BJ (cell line): ENCODE measurements around the gene SSBP2. TPM values are rescaled to one million over a fixed set of nuclear protein-coding genes. Genes with fewer than 3 reads are reported as not detected.

Experiments used
- CTCF ChIA-PET: fragments of 350-600 bp; formaldehyde crosslinking; extraction: SDS; loops from one replicate; lab custom pipeline; 2021; ENCODE audit warnings: antibody characterized with exemption, inconsistent platforms; lab: Yijun Ruan, JAX
- POLR2A ChIA-PET: fragments of 300-600 bp; sonication (Branson Sonifier 250); formaldehyde crosslinking; extraction: SDS; loops from one replicate; lab custom pipeline; 2021; ENCODE audit warnings: antibody characterized with exemption; lab: Charles Lee
- DNase-seq: peaks from one replicate; pipeline ENCODE4 v3.0.0-alpha.2; 2011; ENCODE audit warnings: low read depth
- H3K27me3 ChIP-seq: 2 replicates; pipeline ENCODE4 v1.6.0; 2011; ENCODE audit warnings: low read length; ENCODE audit not compliant: control insufficient read depth, insufficient read depth
- H3K36me3 ChIP-seq: 2 replicates; pipeline ENCODE4 v1.5.1; 2011; ENCODE audit warnings: low read length; ENCODE audit not compliant: control insufficient read depth, insufficient read depth
- H3K4me3 ChIP-seq: 2 replicates; pipeline ENCODE4 v1.5.1; 2011; ENCODE audit warnings: low read depth, mild to moderate bottlenecking, control low read depth, low read length
- polyA plus RNA-seq: library from polyadenylated mRNA; depleted of rRNA; stranded (reverse); fragments of >200 nt; gene quantifications from 2 replicates; pipeline ENCODE4 v1.2.3, GENCODE V29; 2011
- TF ChIP-seq, protein P1 (sequence below): IDR thresholded peaks from 2 replicates; pipeline ENCODE4 v1.5.1; 2011; ENCODE audit warnings: low read depth, mild to moderate bottlenecking, control low read depth, inconsistent platforms, low read length, moderate library complexity; ENCODE audit not compliant: insufficient read depth

Gene SSBP2
- polyA plus RNA-seq, 1 experiment = 68.8 TPM

DNA sequence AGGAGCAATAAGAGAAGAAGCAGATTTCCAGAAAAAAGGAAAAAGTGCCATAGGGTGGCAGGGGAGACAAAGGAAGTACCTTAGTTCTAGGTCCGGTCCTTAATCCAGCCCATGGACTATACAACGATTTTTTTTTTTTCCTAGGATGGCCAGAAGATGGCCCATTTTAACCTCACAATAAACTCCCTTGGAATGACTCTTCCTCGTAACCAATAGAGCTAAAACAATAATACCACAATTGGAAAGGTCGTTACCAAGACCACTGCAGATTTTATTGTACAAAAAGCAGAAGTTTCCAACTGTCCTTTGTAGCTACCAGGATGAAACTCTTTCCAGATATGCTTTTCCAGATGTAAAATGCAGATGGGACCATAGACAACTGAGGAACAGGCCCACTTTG is 34.4 kb upstream of the SSBP2 start:
- Histone ChIP-seq H3K27me3 (no peaks in the 10 kb centered on the region), H3K36me3 (no peaks in the 10 kb centered on the region), H3K4me3 (no peak overlapping the region)
- no peak for DNase-seq
- CTCF ChIA-PET = interaction anchor here (2.6 kb wide), 1 partner anchor 54 kb away, joined by 8 read pairs; no protein-coding TSS in a partner anchor
- POLR2A ChIA-PET = interaction anchor here (0.5 kb wide), 1 partner anchor 13 kb away, joined by 3 read pairs; no protein-coding TSS in a partner anchor
- TF ChIP-seq, protein P1, sequence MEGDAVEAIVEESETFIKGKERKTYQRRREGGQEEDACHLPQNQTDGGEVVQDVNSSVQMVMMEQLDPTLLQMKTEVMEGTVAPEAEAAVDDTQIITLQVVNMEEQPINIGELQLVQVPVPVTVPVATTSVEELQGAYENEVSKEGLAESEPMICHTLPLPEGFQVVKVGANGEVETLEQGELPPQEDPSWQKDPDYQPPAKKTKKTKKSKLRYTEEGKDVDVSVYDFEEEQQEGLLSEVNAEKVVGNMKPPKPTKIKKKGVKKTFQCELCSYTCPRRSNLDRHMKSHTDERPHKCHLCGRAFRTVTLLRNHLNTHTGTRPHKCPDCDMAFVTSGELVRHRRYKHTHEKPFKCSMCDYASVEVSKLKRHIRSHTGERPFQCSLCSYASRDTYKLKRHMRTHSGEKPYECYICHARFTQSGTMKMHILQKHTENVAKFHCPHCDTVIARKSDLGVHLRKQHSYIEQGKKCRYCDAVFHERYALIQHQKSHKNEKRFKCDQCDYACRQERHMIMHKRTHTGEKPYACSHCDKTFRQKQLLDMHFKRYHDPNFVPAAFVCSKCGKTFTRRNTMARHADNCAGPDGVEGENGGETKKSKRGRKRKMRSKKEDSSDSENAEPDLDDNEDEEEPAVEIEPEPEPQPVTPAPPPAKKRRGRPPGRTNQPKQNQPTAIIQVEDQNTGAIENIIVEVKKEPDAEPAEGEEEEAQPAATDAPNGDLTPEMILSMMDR = no peak

DNA sequence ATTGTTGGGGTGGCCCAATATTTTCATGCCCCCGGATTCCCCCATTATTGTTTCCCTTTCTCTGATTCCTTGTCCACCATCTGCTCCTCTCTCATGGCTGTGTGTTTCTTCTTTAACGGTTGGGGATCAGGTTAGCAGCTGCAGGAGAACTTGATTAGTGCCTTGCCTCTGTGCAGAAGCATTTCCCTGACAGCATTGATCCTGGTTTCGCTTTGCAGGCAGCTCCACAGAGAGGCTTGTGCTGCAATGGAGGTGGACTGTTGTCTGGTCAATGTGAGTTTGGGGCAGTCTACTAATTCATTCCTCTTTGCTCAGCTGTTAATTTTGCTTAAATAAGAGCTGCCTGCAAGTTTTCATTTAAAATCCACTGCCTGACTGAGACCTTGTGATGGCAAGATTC is 32.5 kb upstream of the SSBP2 start:
- POLR2A ChIA-PET = no interaction called here
- H3K36me3 ChIP-seq = no peaks in the 10 kb centered on the region
- TF ChIP-seq, protein P1 = no peak
- no peak for DNase-seq
- CTCF ChIA-PET = no interaction called here
- no peak overlapping the region for H3K4me3 ChIP-seq
- no peaks in the 10 kb centered on the region for H3K27me3 ChIP-seq

DNA sequence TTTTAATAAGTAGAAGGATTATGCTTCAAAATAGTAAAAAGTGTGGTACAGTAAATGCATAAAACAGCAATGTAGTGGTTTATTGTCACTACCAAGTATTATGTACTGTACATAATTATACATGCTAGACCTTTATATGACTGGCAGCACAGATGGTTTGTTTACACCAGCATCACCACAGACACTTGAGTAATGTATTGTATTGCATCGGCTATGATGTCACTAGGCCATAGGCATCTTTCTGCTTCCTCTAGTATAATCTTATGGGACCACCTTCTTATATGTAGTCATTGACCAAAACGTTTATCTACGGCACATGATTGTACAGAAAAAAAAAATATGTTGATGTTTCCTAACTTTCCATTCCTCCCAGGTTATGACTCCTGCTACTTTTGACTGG is 31.9 kb upstream of the SSBP2 start:
- ChIA-PET POLR2A (no interaction called here), CTCF (interaction anchor here (0.8 to 1.2 kb wide), 2 partner anchors 11 to 68 kb away, joined by 3 read pairs; no protein-coding TSS in a partner anchor)
- Histone ChIP-seq H3K4me3 (no peak overlapping the region), H3K36me3 (no peaks in the 10 kb centered on the region), H3K27me3 (no peaks in the 10 kb centered on the region)
- TF ChIP-seq, protein P1 = no peak
- no peak for DNase-seq

DNA sequence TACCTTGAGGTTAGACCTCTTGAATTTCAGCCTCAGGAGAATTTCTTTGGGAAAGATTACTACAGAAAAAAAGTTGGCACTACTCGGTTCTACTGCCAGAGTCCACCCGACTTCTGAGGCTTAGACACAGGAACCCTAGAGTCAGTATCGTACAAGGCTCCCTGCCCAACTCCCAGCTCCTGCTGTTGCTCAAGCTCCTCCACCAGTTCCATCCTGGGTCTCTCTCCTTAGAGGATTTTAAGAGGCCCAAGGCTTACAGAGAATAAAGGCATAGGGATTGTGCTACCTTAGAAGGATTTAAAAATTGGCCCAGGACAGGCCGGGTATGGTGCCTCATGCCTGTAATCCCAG is 29.0 kb upstream of the SSBP2 start:
- DNase-seq = no peak
- H3K4me3 ChIP-seq = no peak overlapping the region
- ChIA-PET POLR2A (no interaction called here), CTCF (no interaction called here)
- no peaks in the 10 kb centered on the region for H3K36me3 ChIP-seq
- no peaks in the 10 kb centered on the region for H3K27me3 ChIP-seq
- TF ChIP-seq, protein P1 = no peak

DNA sequence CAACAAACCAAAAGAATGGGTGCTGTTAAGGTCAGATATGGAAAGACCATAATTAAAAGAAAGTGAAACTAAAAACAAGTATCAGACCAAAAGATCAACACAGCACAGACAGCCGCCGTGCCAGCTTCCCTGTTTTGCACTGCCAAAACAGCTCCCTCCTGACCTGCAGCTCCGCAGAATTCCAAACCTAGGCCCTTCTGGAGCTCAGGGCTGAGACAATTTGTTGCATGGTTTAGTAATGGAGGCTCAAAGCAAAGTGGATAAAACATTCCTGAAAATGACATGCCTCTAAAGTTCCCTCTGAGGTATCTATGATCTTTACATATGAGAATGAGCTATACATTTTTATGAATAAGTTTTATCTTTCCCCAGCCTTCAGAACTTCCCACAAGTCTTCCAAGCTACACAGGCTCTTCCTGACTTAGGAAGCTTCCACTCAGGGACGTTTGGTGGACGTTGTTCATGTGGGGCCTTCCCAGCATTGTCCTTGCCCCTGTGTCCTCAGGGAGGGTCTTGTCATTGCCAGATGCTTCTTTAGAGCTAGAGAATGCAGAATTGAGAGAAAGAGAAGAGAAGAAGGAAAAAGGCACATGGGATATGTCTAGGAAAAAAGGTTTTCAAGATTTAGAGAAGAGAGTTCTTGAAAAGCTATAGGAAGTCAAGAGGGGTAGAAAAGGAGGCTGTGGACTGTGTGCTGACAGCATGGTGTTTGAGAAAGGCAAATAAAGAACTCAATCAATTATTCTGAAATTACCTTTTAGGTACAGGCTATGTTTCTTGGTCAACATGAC is 28.4 kb upstream of the SSBP2 start:
- Histone ChIP-seq H3K4me3 (no peak overlapping the region), H3K36me3 (no peaks in the 10 kb centered on the region), H3K27me3 (no peaks in the 10 kb centered on the region)
- ChIA-PET CTCF (interaction anchor here (1.1 to 1.3 kb wide), 2 partner anchors 9 to 15 kb away, joined by 3 read pairs; no protein-coding TSS in a partner anchor), POLR2A (no interaction called here)
- TF ChIP-seq, protein P1 = no peak
- DNase-seq = no peak
